GM12865 (cell line): Measurements from ENCODE around the gene CCDC149.

Source experiments
- DNase-seq: peaks from one replicate; pipeline ENCODE4 v3.0.0; 2010; ENCODE audit warnings: low read depth
- H3K4me3 ChIP-seq: 2 replicates; pipeline ENCODE4 v1.5.1; 2011; ENCODE audit warnings: mild to moderate bottlenecking, low read depth, low read length, control low read depth
- CTCF ChIP-seq: IDR thresholded peaks from 2 replicates; pipeline ENCODE4 v1.5.1; 2011; ENCODE audit warnings: low read length, control low read depth, low read depth, inconsistent platforms; ENCODE audit not compliant: insufficient read depth; ENCODE audit errors: missing control alignments

The CCDC149 gene

GRCh38 chr4:24831637-24832036, 81.2 kb downstream of the CCDC149 start:
- TF ChIP-seq CTCF, result no peak
- DNase-seq, result no peak
- no peak overlapping the region for H3K4me3 ChIP-seq

- no peak overlapping the region for H3K4me3 ChIP-seq
- TF ChIP-seq CTCF, result no peak
- DNase-seq, result no peak
Measured at GRCh38 chr4:24824720-24825119, 88.1 kb downstream of the CCDC149 start.

GRCh38 chr4:24820541-24820940, 92.3 kb downstream of the CCDC149 start:
- H3K4me3 ChIP-seq, result no peak overlapping the region
- DNase-seq, result no peak
- TF ChIP-seq CTCF, result no peak

- TF ChIP-seq CTCF, result no peak
- no peak overlapping the region for H3K4me3 ChIP-seq
- no peak for DNase-seq
Measured at GRCh38 chr4:24816797-24817196, 96.0 kb downstream of the CCDC149 start.

- no peak for DNase-seq
- no peak for TF ChIP-seq CTCF
- H3K4me3 ChIP-seq, result no peak overlapping the region
Measured at GRCh38 chr4:24813732-24814131, 99.1 kb downstream of the CCDC149 start.

- no peak for DNase-seq
- no peak for TF ChIP-seq CTCF
- H3K4me3 ChIP-seq, result no peak overlapping the region
Measured at GRCh38 chr4:24810871-24811631, 101.8 kb downstream of the CCDC149 start.
